Activated naive CD8-positive, alpha-beta T cell treated with anti-CD3 and anti-CD28 coated beads for 36 hours (primary cell): ENCODE measurements around the gene PTOV1. TPM values are rescaled to one million over a fixed set of nuclear protein-coding genes. Genes with fewer than 3 reads are reported as not detected.
"Not testable (repeated sequence)": the region's sequence is repeated elsewhere in the genome, so short reads cannot be mapped to it uniquely, and the experiment has no call there.

Experiments
- DNase-seq: peaks from one replicate; pipeline ENCODE4 v3.0.0; 2021
- H3K27ac Mint-ChIP-seq: one replicate; pipeline ENCODE4 v1.8.0; 2022; ENCODE audit warnings: mild to moderate bottlenecking, moderate library complexity, mixed read lengths
- H3K27me3 Mint-ChIP-seq: one replicate; pipeline ENCODE4 v1.8.0; 2022; ENCODE audit warnings: mild to moderate bottlenecking, mixed read lengths
- H3K36me3 Mint-ChIP-seq: one replicate; pipeline ENCODE4 v1.8.0; 2021; ENCODE audit warnings: mild to moderate bottlenecking, mixed read lengths
- H3K4me1 Mint-ChIP-seq: one replicate; pipeline ENCODE4 v1.8.0; 2021; ENCODE audit warnings: mixed read lengths
- H3K4me3 Mint-ChIP-seq: one replicate; pipeline ENCODE4 v1.8.0; 2022; ENCODE audit warnings: mild to moderate bottlenecking, moderate library complexity, mixed read lengths
- H3K9me3 Mint-ChIP-seq: one replicate; pipeline ENCODE4 v1.8.0; 2022; ENCODE audit warnings: mixed read lengths
- total RNA-seq, 2 experiments: library from RNA; stranded (reverse); gene quantifications; one replicate each; pipeline ENCODE4 v1.2.3, GENCODE V29; 2021

PTOV1 gene
- total RNA-seq, 2 experiments from 2014 or later = 73.9 to 76.4 TPM

DNA sequence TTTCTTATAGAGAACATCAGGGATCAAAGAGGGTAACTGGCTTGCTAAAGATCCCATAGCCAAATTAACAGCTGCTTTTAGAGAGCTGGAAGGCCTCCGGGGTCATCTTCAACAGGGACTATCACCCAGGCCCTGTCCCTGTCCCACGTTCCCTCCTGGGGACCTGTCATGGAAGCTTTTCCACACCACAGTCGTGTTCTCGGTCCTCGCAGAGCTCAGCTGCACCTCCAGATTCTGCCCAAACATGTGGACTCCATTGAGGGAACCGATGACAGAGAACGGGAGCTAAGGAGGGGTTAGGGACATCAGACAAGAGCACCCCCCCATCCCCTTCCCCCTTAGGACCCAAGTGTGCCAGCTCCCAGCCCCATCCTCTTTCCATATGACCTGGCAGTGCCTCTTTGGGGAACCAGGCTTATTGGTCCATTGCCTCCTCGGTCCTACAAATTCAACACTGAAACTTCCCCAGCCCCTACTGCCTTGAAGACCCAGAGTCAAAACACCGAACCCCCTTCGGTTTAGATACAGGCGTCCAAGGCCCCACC is 38.4 kb upstream of the PTOV1 start:
- no peak for DNase-seq
- H3K27me3 Mint-ChIP-seq = no peaks in the 10 kb centered on the region
- peaks cover 19% of the 10 kb centered on the region for H3K4me1 Mint-ChIP-seq
- H3K9me3 Mint-ChIP-seq = no peaks in the 10 kb centered on the region
- H3K4me3 Mint-ChIP-seq = peak overlapping the region; percentile 90
- H3K36me3 Mint-ChIP-seq = peaks cover 4% of the 10 kb centered on the region
- peak overlapping the region; percentile 93 for H3K27ac Mint-ChIP-seq

- H3K4me1 Mint-ChIP-seq = peaks cover 19% of the 10 kb centered on the region
- peak; percentile 89 for DNase-seq
- H3K36me3 Mint-ChIP-seq = peaks cover 4% of the 10 kb centered on the region
- H3K27ac Mint-ChIP-seq = peak within 1 kb of the TSS; percentile 93
- peak within 1 kb of the TSS; percentile 90 for H3K4me3 Mint-ChIP-seq
- no peaks in the 10 kb centered on the region for H3K27me3 Mint-ChIP-seq
- no peaks in the 10 kb centered on the region for H3K9me3 Mint-ChIP-seq
Observed at GRCh38 chr19:49812997-49813861, 37.7 kb upstream of the PTOV1 start, which contains the start of gene FUZ. Gene FUZ (minus strand): TSS chr19:49813292. CDS start chr19:49813106, 186 bp downstream.

GRCh38 chr19:49814010-49814409 is 36.9 kb upstream of the PTOV1 start:
- Mint-ChIP-seq H3K4me3 (peak overlapping the region; percentile 55), H3K36me3 (peaks cover 4% of the 10 kb centered on the region), H3K27me3 (no peaks in the 10 kb centered on the region), H3K27ac (no peak overlapping the region), H3K9me3 (no peaks in the 10 kb centered on the region), H3K4me1 (peaks cover 23% of the 10 kb centered on the region)
- no peak for DNase-seq

DNA sequence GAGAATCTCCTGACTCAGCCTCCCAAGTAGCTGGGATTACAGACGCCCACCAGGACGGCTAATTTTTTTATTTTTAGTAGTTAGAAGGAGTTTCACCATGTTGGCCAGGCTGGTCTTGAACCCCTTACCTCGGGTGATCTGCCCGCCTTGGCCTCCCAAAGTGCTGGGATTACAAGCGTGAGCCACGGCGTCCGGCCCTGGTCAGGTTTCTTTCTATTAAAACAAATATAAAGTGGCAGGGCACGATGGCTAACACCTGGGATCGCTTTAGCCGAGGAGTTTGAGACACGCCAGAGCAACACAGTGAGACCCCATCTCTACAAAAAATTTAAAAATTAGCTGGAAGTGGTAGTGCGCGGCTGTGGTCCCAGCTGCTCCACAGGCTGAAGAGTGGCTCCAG is 34.4 kb upstream of the PTOV1 start:
- DNase-seq = no peak
- Mint-ChIP-seq H3K27me3 (no peaks in the 10 kb centered on the region), H3K27ac (no peak overlapping the region), H3K9me3 (no peaks in the 10 kb centered on the region), H3K4me3 (no peak overlapping the region), H3K36me3 (no peaks in the 10 kb centered on the region), H3K4me1 (peaks cover 30% of the 10 kb centered on the region)

GRCh38 chr19:49817964-49818648 is 32.9 kb upstream of the PTOV1 start, which contains the start of gene MED25:
Gene MED25 (plus strand): TSS chr19:49818289. CDS start chr19:49818342, 53 bp downstream.
- Mint-ChIP-seq H3K4me1 (peaks cover 21% of the 10 kb centered on the region), H3K4me3 (peak within 1 kb of the TSS; percentile 94), H3K27ac (peak within 1 kb of the TSS; percentile 97), H3K36me3 (no peaks in the 10 kb centered on the region), H3K9me3 (no peaks in the 10 kb centered on the region), H3K27me3 (no peaks in the 10 kb centered on the region)
- DNase-seq = peak; percentile 89

DNA sequence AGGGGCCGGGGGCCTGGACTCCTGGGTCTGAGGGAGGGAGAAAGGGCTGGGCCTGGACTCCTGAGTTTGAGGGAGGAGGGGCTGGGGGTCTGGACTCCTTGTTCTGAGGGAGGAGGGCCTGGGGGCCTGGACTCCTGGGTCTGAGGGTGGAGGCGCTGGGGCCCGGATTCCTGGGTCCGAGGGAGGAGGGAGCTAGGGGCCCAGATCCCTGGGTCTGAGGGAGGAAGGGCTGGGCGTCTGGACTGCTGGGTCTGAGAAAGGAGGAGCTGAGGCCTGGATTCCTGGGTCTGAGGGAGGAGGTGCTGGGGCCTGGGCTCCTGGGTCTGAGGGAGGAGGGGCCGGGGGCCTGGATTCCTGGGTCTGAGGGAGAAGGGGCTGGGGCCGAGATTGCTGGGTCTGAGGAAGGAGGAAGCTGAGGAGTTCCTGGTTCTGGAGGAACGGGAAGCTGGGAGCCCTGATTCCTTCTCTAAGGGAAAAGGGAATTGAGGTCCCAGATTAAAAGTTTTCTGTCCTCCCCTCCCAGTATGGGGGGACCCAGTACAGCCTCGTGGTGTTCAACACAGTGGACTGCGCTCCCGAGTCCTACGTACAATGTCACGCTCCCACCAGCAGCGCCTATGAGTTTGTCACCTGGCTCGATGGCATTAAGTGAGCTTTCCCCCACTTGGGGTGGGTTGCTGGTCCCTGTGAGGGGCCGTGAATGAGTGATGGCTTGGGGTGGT is 32.1 kb upstream of the PTOV1 start:
- Mint-ChIP-seq H3K36me3 (no peaks in the 10 kb centered on the region), H3K9me3 (no peaks in the 10 kb centered on the region), H3K27me3 (no peaks in the 10 kb centered on the region), H3K4me1 (peaks cover 21% of the 10 kb centered on the region), H3K27ac (peak overlapping the region; percentile 97), H3K4me3 (peak overlapping the region; percentile 94)
- no peak for DNase-seq

DNA sequence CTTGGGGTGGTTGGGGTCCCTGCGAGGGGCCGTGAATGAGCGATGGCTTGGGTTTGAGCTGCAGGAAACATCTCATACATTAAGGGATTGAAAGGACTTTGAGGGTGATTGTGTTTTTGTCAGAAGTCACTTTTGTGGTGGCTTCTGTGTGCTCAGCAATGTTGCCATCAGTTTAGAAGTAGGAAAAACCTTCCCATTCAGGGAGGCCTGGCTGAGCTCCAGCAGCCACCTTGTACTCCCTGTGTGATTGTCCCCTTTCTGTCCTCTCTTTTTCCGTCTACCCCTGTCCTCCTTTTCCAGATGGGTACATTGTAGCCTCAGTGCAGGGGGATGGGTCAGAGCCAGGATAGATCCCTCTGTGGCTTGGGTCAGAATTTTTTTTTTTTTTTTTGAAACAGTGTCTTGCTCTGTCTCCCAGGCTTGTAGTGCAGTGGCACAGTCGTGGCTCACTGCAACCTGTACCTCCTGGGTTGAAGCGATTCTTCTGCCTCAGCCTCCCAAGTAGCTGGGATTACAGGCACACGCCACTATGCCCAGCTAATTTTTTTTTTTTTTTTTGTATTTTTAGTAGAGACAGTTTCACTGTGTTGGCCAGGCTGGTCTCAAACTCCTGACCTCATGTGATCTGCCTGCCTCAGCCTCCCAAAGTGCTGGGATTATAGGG is 31.4 kb upstream of the PTOV1 start:
- not testable (repeated sequence) for H3K36me3 Mint-ChIP-seq, DNase-seq, H3K9me3 Mint-ChIP-seq, H3K27me3 Mint-ChIP-seq
- Mint-ChIP-seq H3K4me3 (peak overlapping the region; percentile 94), H3K4me1 (peaks cover 21% of the 10 kb centered on the region), H3K27ac (peak overlapping the region; percentile 97)

- H3K4me3 Mint-ChIP-seq = no peak overlapping the region
- no peaks in the 10 kb centered on the region for H3K27me3 Mint-ChIP-seq
- peaks cover 21% of the 10 kb centered on the region for H3K4me1 Mint-ChIP-seq
- H3K36me3 Mint-ChIP-seq = no peaks in the 10 kb centered on the region
- no peaks in the 10 kb centered on the region for H3K9me3 Mint-ChIP-seq
- no peak for DNase-seq
- H3K27ac Mint-ChIP-seq = no peak overlapping the region
Observed at GRCh38 chr19:49820125-49820524, 30.8 kb upstream of the PTOV1 start.

- H3K27me3 Mint-ChIP-seq = no peaks in the 10 kb centered on the region
- H3K4me3 Mint-ChIP-seq = no peak overlapping the region
- no peak for DNase-seq
- no peaks in the 10 kb centered on the region for H3K9me3 Mint-ChIP-seq
- peaks cover 16% of the 10 kb centered on the region for H3K4me1 Mint-ChIP-seq
- H3K27ac Mint-ChIP-seq = no peak overlapping the region
- H3K36me3 Mint-ChIP-seq = no peaks in the 10 kb centered on the region
Observed at GRCh38 chr19:49823472-49823871, 27.5 kb upstream of the PTOV1 start.

GRCh38 chr19:49824662-49825061 is 26.3 kb upstream of the PTOV1 start:
- Mint-ChIP-seq H3K4me3 (no peak overlapping the region), H3K9me3 (no peaks in the 10 kb centered on the region), H3K4me1 (peaks cover 6% of the 10 kb centered on the region), H3K27me3 (no peaks in the 10 kb centered on the region), H3K36me3 (no peaks in the 10 kb centered on the region), H3K27ac (no peak overlapping the region)
- no peak for DNase-seq

DNA sequence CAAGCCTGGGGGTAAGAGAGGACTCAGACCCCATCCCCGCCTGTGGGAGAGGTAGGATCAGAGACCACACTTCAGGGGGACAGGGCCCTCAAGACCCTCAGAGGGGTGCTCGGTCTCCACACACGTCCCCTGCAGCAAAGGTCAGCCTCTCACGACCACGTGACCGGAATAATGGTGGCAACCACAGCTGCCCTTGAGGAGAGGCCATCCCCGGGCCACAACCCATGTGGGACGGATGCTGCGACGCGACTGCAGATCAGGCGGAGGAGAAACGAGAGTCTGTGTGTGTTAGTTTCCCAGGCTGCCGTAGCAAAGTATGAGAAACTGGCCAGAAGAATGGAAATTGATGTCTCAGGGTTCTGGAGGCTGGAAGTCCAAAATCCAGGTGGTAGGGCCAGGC is 23.9 kb upstream of the PTOV1 start:
- Mint-ChIP-seq H3K27me3 (no peaks in the 10 kb centered on the region), H3K9me3 (no peaks in the 10 kb centered on the region), H3K27ac (no peak overlapping the region), H3K36me3 (no peaks in the 10 kb centered on the region), H3K4me1 (no peaks in the 10 kb centered on the region), H3K4me3 (no peak overlapping the region)
- no peak for DNase-seq

- H3K4me1 Mint-ChIP-seq = no peaks in the 10 kb centered on the region
- H3K9me3 Mint-ChIP-seq = no peaks in the 10 kb centered on the region
- peaks cover 5% of the 10 kb centered on the region for H3K36me3 Mint-ChIP-seq
- no peak overlapping the region for H3K4me3 Mint-ChIP-seq
- no peaks in the 10 kb centered on the region for H3K27me3 Mint-ChIP-seq
- H3K27ac Mint-ChIP-seq = no peak overlapping the region
- DNase-seq = no peak
Observed at GRCh38 chr19:49829200-49829599, 21.8 kb upstream of the PTOV1 start.

DNA sequence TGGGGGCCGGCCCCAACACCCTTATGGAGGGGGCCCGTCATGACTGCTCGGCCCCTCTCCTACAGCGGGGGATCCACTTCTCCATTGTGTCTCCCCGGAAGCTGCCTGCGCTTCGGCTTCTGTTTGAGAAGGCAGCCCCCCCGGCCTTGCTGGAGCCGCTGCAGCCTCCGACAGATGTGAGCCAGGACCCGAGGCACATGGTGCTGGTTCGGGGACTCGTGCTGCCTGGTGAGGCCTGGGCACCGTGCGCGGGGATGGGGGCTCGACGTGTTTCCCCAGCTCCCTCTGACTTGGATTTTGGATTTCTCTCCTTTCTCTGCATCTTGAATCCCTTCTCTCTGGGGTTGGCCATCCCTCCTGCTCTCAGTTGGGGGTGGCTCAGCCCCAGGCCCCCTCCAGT is 21.2 kb upstream of the PTOV1 start:
- peaks cover 7% of the 10 kb centered on the region for H3K36me3 Mint-ChIP-seq
- no peak overlapping the region for H3K4me3 Mint-ChIP-seq
- no peaks in the 10 kb centered on the region for H3K27me3 Mint-ChIP-seq
- H3K27ac Mint-ChIP-seq = no peak overlapping the region
- H3K4me1 Mint-ChIP-seq = no peaks in the 10 kb centered on the region
- no peak for DNase-seq
- H3K9me3 Mint-ChIP-seq = no peaks in the 10 kb centered on the region

GRCh38 chr19:49830766-49831165 is 20.2 kb upstream of the PTOV1 start:
- no peak for DNase-seq
- Mint-ChIP-seq H3K4me1 (no peaks in the 10 kb centered on the region), H3K4me3 (no peak overlapping the region), H3K36me3 (peaks cover 7% of the 10 kb centered on the region), H3K27ac (no peak overlapping the region), H3K27me3 (no peaks in the 10 kb centered on the region), H3K9me3 (no peaks in the 10 kb centered on the region)
